ENCODE data around the gene MERTK. TPM values are rescaled to one million over a fixed set of nuclear protein-coding genes. Genes with fewer than 3 reads are reported as not detected.

Gene MERTK
- total and polyA plus RNA-seq, 3 donors from 2014 or later: 28.9 to 74.2 (median 73.8) TPM

- 62 to 64% methylated on average over 5 to 8 of the region's 8 CpGs for WGBS, 2 donors
- no peaks in the 10 kb centered on the region for H3K36me3 ChIP-seq (ENCODE audit: low read depth, missing control alignments)
- intact Hi-C loops (cut with DNase I; ENCODE audit: low total_unique reads): no loop called here
Observed at GRCh38 chr2:111983478-111984212, 85.2 kb downstream of the MERTK start.

GRCh38 chr2:111984213-111984604 lies 85.8 kb downstream of the MERTK start:
- TF ChIP-seq POLR2A (IDR thresholded peaks at IDR 0.05) (no peak), CTCF (IDR thresholded peaks at IDR 0.05) (no peak)
- Histone ChIP-seq H3K27ac (no peak overlapping the region), H3K36me3 (ENCODE audit: low read depth, missing control alignments) (no peaks in the 10 kb centered on the region)

More at GRCh38 chr2:111983478-111984212, 85.2 kb downstream of the MERTK start:
- TF ChIP-seq CTCF (IDR thresholded peaks at IDR 0.05) (no peak), POLR2A (IDR thresholded peaks at IDR 0.05) (no peak)
- Histone ChIP-seq H3K9me3 (no peaks in the 10 kb centered on the region), H3K27ac (no peak overlapping the region), H3K27me3 (no peaks in the 10 kb centered on the region), H3K4me3 (no peak overlapping the region), H3K4me1 (peaks cover 8% of the 10 kb centered on the region)
- no peak for DNase-seq

GRCh38 chr2:111985514-111985913 lies 87.1 kb downstream of the MERTK start:
- Histone ChIP-seq H3K27ac (no peak overlapping the region), H3K9me3 (no peaks in the 10 kb centered on the region), H3K4me3 (no peak overlapping the region), H3K27me3 (no peaks in the 10 kb centered on the region), H3K4me1 (peaks cover 8% of the 10 kb centered on the region), H3K36me3 (ENCODE audit: low read depth, missing control alignments) (no peaks in the 10 kb centered on the region)
- intact Hi-C loops (cut with DNase I; ENCODE audit: low total_unique reads): no loop called here
- 81 to 86% methylated on average over 4 of the region's 4 CpGs for WGBS, 2 donors
- TF ChIP-seq POLR2A (IDR thresholded peaks at IDR 0.05) (no peak), CTCF (IDR thresholded peaks at IDR 0.05) (no peak)
- no peak for DNase-seq

More at GRCh38 chr2:111984213-111984604, 85.8 kb downstream of the MERTK start:
- Histone ChIP-seq H3K9me3 (no peaks in the 10 kb centered on the region), H3K4me3 (no peak overlapping the region), H3K4me1 (peaks cover 8% of the 10 kb centered on the region), H3K27me3 (no peaks in the 10 kb centered on the region)
- intact Hi-C loops (cut with DNase I; ENCODE audit: low total_unique reads): no loop called here
- DNase-seq: no peak
- WGBS, 2 donors: 84 to 94% methylated on average over 4 of the region's 4 CpGs

- peaks cover 8% of the 10 kb centered on the region for H3K4me1 ChIP-seq
- WGBS, 2 donors: 43 to 62% methylated on average over 6 of the region's 6 CpGs
- no peak for TF ChIP-seq POLR2A (IDR thresholded peaks at IDR 0.05)
- no peak for TF ChIP-seq CTCF (IDR thresholded peaks at IDR 0.05)
- H3K27ac ChIP-seq: no peak overlapping the region
- no peaks in the 10 kb centered on the region for H3K27me3 ChIP-seq
- H3K36me3 ChIP-seq (ENCODE audit: low read depth, missing control alignments): no peaks in the 10 kb centered on the region
- no peak overlapping the region for H3K4me3 ChIP-seq
- DNase-seq: no peak
- intact Hi-C loops (cut with DNase I; ENCODE audit: low total_unique reads): no loop called here
- H3K9me3 ChIP-seq: no peaks in the 10 kb centered on the region
Observed at GRCh38 chr2:111986116-111986900, 87.9 kb downstream of the MERTK start.
